ENCODE data around the gene CDH7.

DNA sequence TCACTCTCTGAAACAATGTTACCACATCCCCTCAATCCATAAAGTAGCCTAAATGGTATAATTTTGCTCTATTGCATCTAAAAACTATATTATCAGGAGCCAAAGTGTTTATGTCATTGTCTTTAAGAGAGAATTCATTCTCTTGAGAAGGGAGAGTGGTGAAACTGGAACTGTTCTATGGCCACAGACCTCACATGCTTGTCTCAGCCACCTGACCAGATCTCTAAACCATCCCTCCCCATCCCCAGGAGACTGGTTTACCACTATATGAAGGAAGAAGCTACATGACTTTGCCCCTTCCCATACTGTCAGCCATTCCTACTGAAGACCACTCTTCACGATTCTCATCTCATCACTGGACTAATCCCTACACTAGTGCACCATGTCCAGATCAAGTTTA is 9.6 kb downstream of the CDH7 start:
- TF ChIP-seq TAF1 (IDR thresholded peaks at IDR 0.05; ENCODE audit: borderline replicate concordance, low read depth, low read length) (no peak), POLR2AphosphoS5 (IDR thresholded peaks at IDR 0.05; ENCODE audit: low read depth, low read length) (no peak), POLR2A (IDR thresholded peaks at IDR 0.05; ENCODE audit: low read depth, low read length) (no peak)
